Measurements from ENCODE around the gene RNF152.

- TF ChIP-seq POLR2AphosphoS5 (IDR thresholded peaks at IDR 0.05) (no peak), CTCF (IDR thresholded peaks at IDR 0.05) (no peak), POLR2A (IDR thresholded peaks at IDR 0.05; ENCODE audit: low read depth) (no peak), EP300 (IDR thresholded peaks at IDR 0.05) (no peak)
These were observed 48.1 kb downstream of the RNF152 start for GRCh38 chr18:61844726-61845125.
